Tibial artery (tissue), 4 donors: Measurements from ENCODE around the gene DDA1.

Experiments used
- DNase-seq, 2 donors: peaks; one replicate each; pipeline ENCODE4 v3.0.0-alpha.2; 2019
- H3K27ac ChIP-seq, 2 donors: fragments of 200-600 bp; sonication (generic) in 1 of 2; 1 replicate in 1 of 2; 2 replicates in 1 of 2; pipeline ENCODE4 v1.5.1; 2018 to 2019; ENCODE audit warnings: mild to moderate bottlenecking in 1 of 2
- H3K27me3 ChIP-seq, 2 donors: fragments of 200-600 bp; sonication (generic) in 1 of 2; one replicate each; pipeline versions ENCODE4 v1.5.1 to v1.6.0; 2016 to 2019
- H3K36me3 ChIP-seq, 3 donors: fragments of 200-600 bp; sonication (generic) in 2 of 3; one replicate each; pipeline ENCODE4 v1.5.1; 2016 to 2019; ENCODE audit warnings: mild to moderate bottlenecking in 2 of 3
- H3K4me1 ChIP-seq, 4 donors: fragments of 200-600 bp; sonication (generic) in 2 of 4; 1 replicate in 3 of 4; 2 replicates in 1 of 4; pipeline ENCODE4 v1.5.1; 2016 to 2019
- H3K4me3 ChIP-seq, 2 donors: fragments of 200-600 bp; sonication (generic) in 1 of 2; 1 replicate in 1 of 2; 2 replicates in 1 of 2; pipeline ENCODE4 v1.5.1; 2018 to 2019; ENCODE audit warnings: mild to moderate bottlenecking in 2 of 2
- H3K9me3 ChIP-seq, 3 donors: fragments of 200-600 bp; sonication (generic) in 1 of 3; one replicate each; pipeline ENCODE4 v1.5.1; 2016 to 2019
- intact Hi-C: fragments of 100-400 bp; cut with DNase I; formaldehyde crosslinking; loops from one replicate; pipeline ENCODE4 v1.15.0; 2023; ENCODE audit warnings: low total_unique reads
- TF ChIP-seq, protein P1 (sequence below), 2 experiments: fragments of 200-600 bp in 1 of 2; fragments of 450-650 bp in 1 of 2; IDR thresholded peaks; one replicate each; pipeline ENCODE4 v1.5.1; 2017 to 2019; ENCODE audit warnings: antibody characterized with exemption in 2 of 2, mild to moderate bottlenecking in 1 of 2, moderate library complexity in 1 of 2

DDA1 gene

DNA sequence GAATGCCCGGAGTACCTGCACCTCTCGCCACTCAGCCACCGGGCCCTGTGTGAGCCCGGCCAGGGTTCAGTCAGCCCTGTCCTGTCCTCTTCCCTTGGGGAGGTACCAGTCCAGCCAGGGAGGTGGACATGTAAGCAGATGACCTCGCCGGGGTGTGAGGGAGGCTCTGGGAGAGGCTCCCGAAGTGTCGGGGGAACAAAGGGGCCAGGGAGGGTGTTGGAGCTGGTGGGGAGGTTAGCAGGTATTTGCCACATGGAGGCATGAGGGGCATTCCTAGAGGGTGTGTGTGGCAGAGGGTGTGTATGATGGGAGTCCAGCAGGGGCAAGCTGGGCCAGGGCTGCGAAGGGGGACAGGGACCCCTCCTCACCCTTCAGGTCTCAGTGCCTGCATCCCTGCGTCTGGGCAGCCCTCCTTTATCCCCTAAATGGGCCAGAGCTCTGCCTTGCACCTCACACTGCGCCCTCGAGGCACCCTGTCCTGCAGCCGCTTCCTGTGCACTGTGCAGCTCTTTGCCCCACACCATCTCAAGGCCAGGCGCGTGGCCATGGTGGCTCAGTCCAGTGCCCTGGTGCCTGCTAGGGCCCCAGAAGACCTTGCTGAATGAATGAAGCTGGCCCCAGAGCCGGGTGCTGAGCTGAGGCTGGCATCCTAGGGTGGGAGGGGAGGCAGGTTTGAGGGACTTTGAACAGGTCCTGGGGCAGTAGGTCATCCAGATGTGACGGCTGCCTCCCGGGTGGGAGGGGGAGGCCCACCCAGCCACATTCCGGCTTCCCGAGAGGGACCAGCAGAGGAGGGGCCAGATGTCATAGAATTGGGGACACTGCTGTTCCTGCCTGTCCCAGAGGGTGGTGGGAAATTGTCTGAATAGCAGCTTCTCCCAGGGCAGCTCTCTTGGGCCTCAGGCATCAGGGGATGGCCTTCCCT, 3.1 kb downstream of the DDA1 start:
- no peak overlapping the region for H3K4me3 ChIP-seq
- H3K27me3 ChIP-seq: no peaks in the 10 kb centered on the region
- DNase-seq: no peak
- intact Hi-C loops: no loop called here
- H3K9me3 ChIP-seq: no peaks in the 10 kb centered on the region
- peaks cover 22 to 53% (median 32%) of the 10 kb centered on the region in 3 donors for H3K36me3 ChIP-seq
- H3K27ac ChIP-seq: no peak overlapping the region
- H3K4me1 ChIP-seq: peaks cover 0 to 40% (median 27%) of the 10 kb centered on the region in 4 donors
- TF ChIP-seq, protein P1, sequence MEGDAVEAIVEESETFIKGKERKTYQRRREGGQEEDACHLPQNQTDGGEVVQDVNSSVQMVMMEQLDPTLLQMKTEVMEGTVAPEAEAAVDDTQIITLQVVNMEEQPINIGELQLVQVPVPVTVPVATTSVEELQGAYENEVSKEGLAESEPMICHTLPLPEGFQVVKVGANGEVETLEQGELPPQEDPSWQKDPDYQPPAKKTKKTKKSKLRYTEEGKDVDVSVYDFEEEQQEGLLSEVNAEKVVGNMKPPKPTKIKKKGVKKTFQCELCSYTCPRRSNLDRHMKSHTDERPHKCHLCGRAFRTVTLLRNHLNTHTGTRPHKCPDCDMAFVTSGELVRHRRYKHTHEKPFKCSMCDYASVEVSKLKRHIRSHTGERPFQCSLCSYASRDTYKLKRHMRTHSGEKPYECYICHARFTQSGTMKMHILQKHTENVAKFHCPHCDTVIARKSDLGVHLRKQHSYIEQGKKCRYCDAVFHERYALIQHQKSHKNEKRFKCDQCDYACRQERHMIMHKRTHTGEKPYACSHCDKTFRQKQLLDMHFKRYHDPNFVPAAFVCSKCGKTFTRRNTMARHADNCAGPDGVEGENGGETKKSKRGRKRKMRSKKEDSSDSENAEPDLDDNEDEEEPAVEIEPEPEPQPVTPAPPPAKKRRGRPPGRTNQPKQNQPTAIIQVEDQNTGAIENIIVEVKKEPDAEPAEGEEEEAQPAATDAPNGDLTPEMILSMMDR (IDR thresholded peaks at IDR 0.05): no peak

DNA sequence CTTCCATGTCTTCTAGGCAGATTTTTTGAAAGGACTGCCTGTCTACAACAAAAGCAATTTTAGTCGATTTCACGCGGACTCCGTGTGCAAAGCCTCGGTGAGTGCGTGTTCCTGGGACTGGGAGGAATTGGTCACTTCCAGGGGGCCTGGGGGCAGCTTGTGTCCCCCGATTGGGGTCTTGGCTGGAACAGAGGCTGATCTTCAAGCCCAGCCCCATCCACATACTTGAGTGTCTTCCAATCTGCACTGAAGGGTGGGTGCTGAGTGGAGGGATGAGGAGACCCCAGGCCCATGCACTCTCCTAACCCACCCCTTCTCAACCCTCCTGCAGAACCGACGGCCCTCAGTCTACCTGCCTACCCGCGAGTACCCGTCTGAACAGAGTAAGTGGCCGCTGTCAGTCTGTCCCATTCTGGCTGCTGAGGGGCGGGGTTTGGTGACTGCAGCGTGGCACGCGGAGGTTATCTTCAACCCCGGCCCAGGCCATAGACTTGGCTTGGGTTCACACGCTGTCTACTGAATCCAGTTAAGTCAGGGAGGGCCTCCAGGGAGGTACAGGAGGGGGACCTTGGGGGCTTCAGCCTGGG, 4.7 kb downstream of the DDA1 start:
- H3K27ac ChIP-seq: no peak overlapping the region
- H3K4me1 ChIP-seq: peaks cover 0 to 33% (median 25%) of the 10 kb centered on the region in 4 donors
- H3K9me3 ChIP-seq: no peaks in the 10 kb centered on the region
- TF ChIP-seq, protein P1 (IDR thresholded peaks at IDR 0.05): no peak
- no peak for DNase-seq
- intact Hi-C loops: no loop called here
- no peaks in the 10 kb centered on the region for H3K27me3 ChIP-seq
- no peak overlapping the region for H3K4me3 ChIP-seq
- H3K36me3 ChIP-seq: peaks cover 23 to 70% (median 37%) of the 10 kb centered on the region in 3 donors

DNA sequence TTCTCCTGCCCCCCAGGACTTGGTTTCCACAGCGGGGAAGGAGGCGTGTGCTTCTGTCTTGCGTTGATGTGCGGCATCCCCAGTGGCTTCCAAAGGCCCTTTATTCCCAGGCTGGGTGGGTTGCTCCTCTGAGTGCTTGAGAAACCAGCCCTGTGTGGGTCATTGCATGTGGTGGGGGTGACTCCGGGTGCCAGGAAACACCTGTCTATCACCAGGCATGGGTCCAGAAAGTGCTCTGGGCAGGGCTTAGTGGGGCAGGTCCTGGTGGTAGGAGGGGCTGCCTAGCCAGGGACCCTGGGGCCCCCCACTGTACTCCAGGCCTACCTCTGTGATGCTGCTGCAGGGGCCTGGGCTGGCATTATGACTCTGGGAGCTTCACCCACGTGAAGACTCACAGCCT, 9.6 kb downstream of the DDA1 start:
- DNase-seq: no peak
- no peaks in the 10 kb centered on the region for H3K9me3 ChIP-seq
- intact Hi-C loops: no loop called here
- no peak overlapping the region for H3K4me3 ChIP-seq
- no peaks in the 10 kb centered on the region for H3K27me3 ChIP-seq
- TF ChIP-seq, protein P1 (IDR thresholded peaks at IDR 0.05): no peak
- peaks cover 0 to 20% (median 14%) of the 10 kb centered on the region in 4 donors for H3K4me1 ChIP-seq
- no peak overlapping the region for H3K27ac ChIP-seq
- peaks cover 45 to 82% (median 62%) of the 10 kb centered on the region in 3 donors for H3K36me3 ChIP-seq

DNA sequence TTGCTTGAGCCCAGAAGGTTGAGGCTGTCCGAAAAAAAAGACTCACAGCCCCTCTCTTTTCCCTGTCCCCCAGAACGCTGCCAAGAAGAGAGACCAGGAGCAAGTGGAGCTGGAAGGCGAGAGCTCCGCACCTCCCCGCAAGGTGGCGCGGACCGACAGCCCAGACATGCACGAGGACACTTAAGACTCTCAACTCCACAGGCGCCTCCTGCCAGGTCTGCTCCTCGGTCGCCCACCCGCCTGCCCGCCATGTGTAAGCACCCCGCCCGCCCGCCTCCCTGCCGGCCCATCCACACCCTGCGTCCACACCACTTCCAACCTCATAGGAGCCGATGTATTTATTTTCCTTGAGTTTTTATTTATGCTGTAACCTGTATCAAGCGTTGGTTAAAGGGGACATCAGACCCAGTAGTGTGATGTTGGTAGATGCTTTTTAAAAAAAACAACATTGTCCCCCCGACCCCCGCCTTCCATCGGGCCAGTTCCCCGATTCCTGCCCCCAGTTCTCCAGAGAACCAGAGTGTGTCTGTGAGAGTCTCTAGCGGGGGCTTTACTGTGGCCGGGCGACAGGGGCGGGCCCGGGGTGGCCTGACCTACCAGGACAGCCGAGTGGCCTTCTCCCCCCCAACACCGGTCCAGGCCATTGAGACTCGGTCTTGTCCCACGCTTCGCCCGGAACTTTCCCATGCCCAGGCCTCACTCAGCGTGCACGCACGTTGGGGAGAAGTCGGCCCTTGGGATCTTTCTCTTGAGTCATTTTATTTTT, 10.3 kb downstream of the DDA1 start:
- intact Hi-C loops: no loop called here
- no peak overlapping the region for H3K27ac ChIP-seq
- no peaks in the 10 kb centered on the region for H3K9me3 ChIP-seq
- H3K27me3 ChIP-seq: no peaks in the 10 kb centered on the region
- H3K4me3 ChIP-seq: no peak overlapping the region
- TF ChIP-seq, protein P1 (IDR thresholded peaks at IDR 0.05): no peak
- DNase-seq: no peak
- H3K4me1 ChIP-seq: peaks cover 0 to 27% (median 21%) of the 10 kb centered on the region in 4 donors
- peaks cover 41 to 76% (median 55%) of the 10 kb centered on the region in 3 donors for H3K36me3 ChIP-seq

DNA sequence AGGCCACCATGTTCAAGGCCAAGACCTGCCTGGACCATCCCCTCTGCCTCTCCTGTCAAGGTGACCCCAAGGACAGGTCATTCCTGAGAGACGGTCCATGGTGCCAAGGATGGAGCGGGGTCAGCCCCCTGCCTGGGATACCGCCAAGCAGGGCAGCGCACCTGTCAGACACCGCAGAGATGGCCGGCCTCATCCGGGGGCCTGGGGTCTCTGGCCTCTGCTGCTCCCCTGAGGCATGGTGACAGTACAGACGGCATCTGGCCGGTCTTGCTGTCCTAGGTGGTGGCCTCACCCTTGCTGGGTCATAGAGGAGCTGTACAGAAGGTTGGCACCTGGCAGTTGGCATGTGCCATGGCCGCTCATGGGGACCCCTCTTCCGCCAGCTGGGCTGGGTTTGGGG, 11.1 kb downstream of the DDA1 start:
- H3K36me3 ChIP-seq: peaks cover 39 to 74% (median 50%) of the 10 kb centered on the region in 3 donors
- H3K27ac ChIP-seq: no peak overlapping the region
- DNase-seq: no peak
- H3K4me3 ChIP-seq: no peak overlapping the region
- no peaks in the 10 kb centered on the region for H3K27me3 ChIP-seq
- no peaks in the 10 kb centered on the region for H3K9me3 ChIP-seq
- intact Hi-C loops: no loop called here
- peaks cover 0 to 34% (median 29%) of the 10 kb centered on the region in 4 donors for H3K4me1 ChIP-seq
- TF ChIP-seq, protein P1 (IDR thresholded peaks at IDR 0.05): no peak
